Measurements from ENCODE around the gene CARNS1.

Gene CARNS1

DNA sequence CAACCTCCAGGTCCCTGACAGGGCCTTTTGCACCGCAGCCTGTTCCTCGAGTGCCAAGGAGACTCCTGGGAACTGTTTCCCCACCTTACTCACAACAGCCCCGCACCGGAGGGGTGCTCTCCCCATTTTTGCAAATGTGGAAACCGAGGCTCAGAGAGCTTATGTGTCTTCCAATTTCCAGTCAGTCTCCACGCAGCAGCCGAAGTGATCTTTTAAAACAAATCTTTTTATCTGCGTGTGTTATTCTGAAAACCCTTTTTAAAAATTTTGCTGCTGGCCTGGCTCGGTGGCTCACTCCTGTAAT lies 54.0 kb downstream of the CARNS1 start:
- Histone ChIP-seq H3K9me3 (ENCODE audit: control extremely low read depth in 1 of 5, control insufficient read depth in 4 of 5, insufficient read depth in 2 of 5, low read depth in 1 of 5, low read length in 4 of 5) (no peaks in the 10 kb centered on the region), H3K27ac (ENCODE audit: insufficient read depth in 1 of 2, low read depth in 1 of 2, low read length in 2 of 2, poor library complexity in 1 of 2, severe bottlenecking in 2 of 2) (peak overlapping the region; percentile 33 to 68), H3K36me3 (ENCODE audit: control insufficient read depth in 4 of 4, insufficient read depth in 4 of 4, low read length in 3 of 4) (no peaks in the 10 kb centered on the region), H3K4me3 (ENCODE audit: control insufficient read depth in 1 of 7, extremely low read depth in 1 of 7, insufficient read depth in 4 of 7, low read depth in 2 of 7, low read length in 6 of 7) (peak overlapping the region; percentile 44 to 88 (median 71)), H3K27me3 (replicated peaks in 2 of 5; ENCODE audit: control insufficient read depth in 4 of 5, insufficient read depth in 5 of 5, low read length in 4 of 5) (peaks cover 0 to 2% (median 0%) of the 10 kb centered on the region in 5 experiments), H3K4me1 (ENCODE audit: control extremely low read depth in 1 of 4, control insufficient read depth in 4 of 4, insufficient read depth in 4 of 4, low read length in 3 of 4) (peaks cover 3 to 37% (median 25%) of the 10 kb centered on the region in 4 experiments)
- 23% methylated on average over 9 of the region's 9 CpGs for WGBS (ENCODE audit: insufficient coverage)
- CTCF ChIA-PET, result interaction anchor here (0.7 to 4.1 kb wide), 6 partner anchors 18 to 89 kb away, joined by 3 to 30 read pairs (median 3); partner anchors contain the start of genes PPP1CA, PTPRCAP and TBC1D10C
- no peak for DNase-seq
- POLR2A ChIA-PET, result interaction anchor here (1.5 kb wide), 1 partner anchor 32 kb away, joined by 4 read pairs; the partner anchor contains the start of gene PTPRCAP

DNA sequence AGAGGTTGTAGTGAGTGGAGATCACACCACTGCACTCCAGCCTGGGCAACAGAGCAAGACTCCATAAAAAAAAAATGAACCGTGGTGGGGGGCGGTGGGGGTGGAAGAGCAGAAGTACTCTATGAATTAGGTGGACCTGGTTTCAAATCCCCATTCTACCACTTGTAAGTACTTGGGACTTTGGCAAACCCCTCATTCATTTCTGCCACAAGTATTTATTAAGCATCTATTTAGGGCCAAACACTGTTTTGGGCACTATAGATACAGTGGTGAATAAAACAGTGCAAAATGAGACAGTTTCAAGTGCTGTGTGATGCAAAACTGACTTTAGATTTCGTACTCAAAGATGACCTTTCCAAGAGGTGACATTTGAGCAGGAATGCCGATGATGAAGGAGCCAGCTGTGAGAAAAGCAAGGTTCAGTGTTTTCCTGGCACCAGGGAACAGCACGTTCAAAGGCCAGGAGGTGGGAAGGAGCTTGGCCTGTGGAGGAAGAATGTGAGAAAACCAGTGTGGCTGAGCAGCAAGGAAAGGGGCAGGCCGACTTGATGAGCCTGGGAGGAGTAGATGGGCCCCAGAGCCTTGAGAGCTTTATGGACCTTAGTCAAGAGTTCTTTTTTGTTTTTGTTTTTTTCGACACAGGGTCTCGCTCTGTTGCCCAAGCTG lies 55.0 kb downstream of the CARNS1 start:
- peaks cover 0 to 3% (median 0%) of the 10 kb centered on the region in 5 experiments for H3K27me3 ChIP-seq (replicated peaks in 2 of 5; ENCODE audit: control insufficient read depth in 4 of 5, insufficient read depth in 5 of 5, low read length in 4 of 5)
- CTCF ChIA-PET, result interaction anchor here (4.1 kb wide), 1 partner anchor 69 kb away, joined by 30 read pairs; the partner anchor contains the start of genes PPP1CA and TBC1D10C
- H3K27ac ChIP-seq (ENCODE audit: insufficient read depth in 1 of 2, low read depth in 1 of 2, low read length in 2 of 2, poor library complexity in 1 of 2, severe bottlenecking in 2 of 2), result no peak overlapping the region
- no peak overlapping the region for H3K4me3 ChIP-seq (ENCODE audit: control insufficient read depth in 1 of 7, extremely low read depth in 1 of 7, insufficient read depth in 4 of 7, low read depth in 2 of 7, low read length in 6 of 7)
- DNase-seq, result no peak
- WGBS (ENCODE audit: insufficient coverage), result 93% methylated on average over 6 of the region's 8 CpGs
- H3K36me3 ChIP-seq (ENCODE audit: control insufficient read depth in 4 of 4, insufficient read depth in 4 of 4, low read length in 3 of 4), result no peaks in the 10 kb centered on the region
- H3K4me1 ChIP-seq (ENCODE audit: control extremely low read depth in 1 of 4, control insufficient read depth in 4 of 4, insufficient read depth in 4 of 4, low read length in 3 of 4), result peaks cover 0 to 31% (median 18%) of the 10 kb centered on the region in 4 experiments
- POLR2A ChIA-PET, result no interaction called here
- no peaks in the 10 kb centered on the region for H3K9me3 ChIP-seq (ENCODE audit: control extremely low read depth in 1 of 5, control insufficient read depth in 4 of 5, insufficient read depth in 2 of 5, low read depth in 1 of 5, low read length in 4 of 5)

DNA sequence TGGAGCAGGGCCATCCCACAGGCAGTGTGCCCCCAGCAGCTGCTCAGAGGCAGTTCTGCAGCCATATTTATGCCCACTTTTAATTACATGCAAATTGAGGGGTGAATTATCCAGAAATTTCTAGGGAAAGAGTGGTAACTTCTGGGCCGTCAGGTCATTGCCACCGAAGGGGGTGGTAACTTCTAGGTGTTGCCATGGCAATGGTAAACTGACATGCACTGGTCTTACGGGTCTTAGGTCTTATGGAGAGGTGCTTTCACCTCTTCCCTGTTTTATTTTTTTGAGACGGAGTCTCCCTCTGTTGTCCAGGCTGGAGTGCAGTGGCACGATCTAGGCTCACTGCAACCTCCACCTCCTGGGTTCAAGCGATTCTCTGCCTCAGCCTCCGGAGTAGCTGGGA lies 57.4 kb downstream of the CARNS1 start:
- Histone ChIP-seq H3K9me3 (ENCODE audit: control extremely low read depth in 1 of 5, control insufficient read depth in 4 of 5, insufficient read depth in 2 of 5, low read depth in 1 of 5, low read length in 4 of 5) (no peaks in the 10 kb centered on the region), H3K27ac (ENCODE audit: insufficient read depth in 1 of 2, low read depth in 1 of 2, low read length in 2 of 2, poor library complexity in 1 of 2, severe bottlenecking in 2 of 2) (no peak overlapping the region), H3K4me1 (ENCODE audit: control extremely low read depth in 1 of 4, control insufficient read depth in 4 of 4, insufficient read depth in 4 of 4, low read length in 3 of 4) (peaks cover 0 to 16% (median 11%) of the 10 kb centered on the region in 4 experiments), H3K36me3 (ENCODE audit: control insufficient read depth in 4 of 4, insufficient read depth in 4 of 4, low read length in 3 of 4) (no peaks in the 10 kb centered on the region), H3K27me3 (replicated peaks in 2 of 5; ENCODE audit: control insufficient read depth in 4 of 5, insufficient read depth in 5 of 5, low read length in 4 of 5) (peaks cover 0 to 3% (median 0%) of the 10 kb centered on the region in 5 experiments), H3K4me3 (ENCODE audit: control insufficient read depth in 1 of 7, extremely low read depth in 1 of 7, insufficient read depth in 4 of 7, low read depth in 2 of 7, low read length in 6 of 7) (no peak overlapping the region)
- 93% methylated on average over 7 of the region's 7 CpGs for WGBS (ENCODE audit: insufficient coverage)
- DNase-seq, result no peak
- ChIA-PET POLR2A (no interaction called here), CTCF (interaction anchor here (1.1 to 2.0 kb wide), 2 partner anchors 90 to 119 kb away, joined by 3 to 5 read pairs; no protein-coding TSS in a partner anchor)

All from common myeloid progenitor, CD34-positive (primary cell).